Left lobe of liver (tissue), 2 donors: ENCODE results near the gene TMOD4. TPM values are rescaled to one million over a fixed set of nuclear protein-coding genes. Genes with fewer than 3 reads are reported as not detected.
A peak's percentile ranks its signal among the peaks of the same experiment; 100 is the strongest.

ENCODE experiments used
- ATAC-seq: fragments of 200-7000 bp; cut with Tn5 transposase; one replicate; pipeline ENCODE4 v1.9.1; 2020; ENCODE audit warnings: mild to moderate bottlenecking, moderate library complexity
- DNase-seq: peaks from one replicate; pipeline ENCODE4 v3.0.0-alpha.2; 2020; ENCODE audit warnings: low spot score
- total RNA-seq: library from RNA; stranded (reverse); gene quantifications from one replicate; pipeline ENCODE4 v1.2.1, GENCODE V29; 2021
- donor health status: DM: no; HTN: no; CAD: no; lungs with moderate emphysema.
- donor health status: DM: no; HTN: yes; CAD: no.

The TMOD4 gene
- total RNA-seq, 1 donor from 2014 or later: 0.33 TPM

GRCh38 chr1:151176514-151177045, 799 bp upstream of the TMOD4 start:
- DNase-seq: no peak

GRCh38 chr1:151175041-151175741, 590 bp downstream of the TMOD4 start:
- no peak for ATAC-seq

More at GRCh38 chr1:151176514-151177045, 799 bp upstream of the TMOD4 start:
- no peak for ATAC-seq

GRCh38 chr1:151171190-151171589, 4.6 kb downstream of the TMOD4 start:
- no peak for DNase-seq

More at GRCh38 chr1:151175041-151175741, 590 bp downstream of the TMOD4 start:
- DNase-seq: no peak

GRCh38 chr1:151167116-151167515, 8.7 kb downstream of the TMOD4 start:
- ATAC-seq (no peak), DNase-seq (no peak)

More at GRCh38 chr1:151171190-151171589, 4.6 kb downstream of the TMOD4 start:
- ATAC-seq: no peak

- ATAC-seq (no peak), DNase-seq (no peak)
Measured at GRCh38 chr1:151166505-151166956, 9.2 kb downstream of the TMOD4 start.

GRCh38 chr1:151165738-151166504, 9.9 kb downstream of the TMOD4 start, which contains the start of the genes LYSMD1 and SCNM1:
Gene LYSMD1 (minus strand): TSS chr1:151165902. CDS start chr1:151165258, 644 bp downstream.
Gene SCNM1 (plus strand): TSS chr1:151166144. CDS start chr1:151166153, 9 bp downstream.
- ATAC-seq (peak; percentile 92), DNase-seq (peak; percentile 99)

- ATAC-seq: peak; percentile 54
- peak; percentile 63 for DNase-seq
Measured at GRCh38 chr1:151165281-151165737, 10.5 kb downstream of the TMOD4 start.

GRCh38 chr1:151164732-151165280, 11.0 kb downstream of the TMOD4 start:
- DNase-seq (no peak), ATAC-seq (peak; percentile 66)

GRCh38 chr1:151159373-151159772, 16.4 kb downstream of the TMOD4 start:
- DNase-seq (no peak), ATAC-seq (no peak)

- ATAC-seq: no peak
- no peak for DNase-seq
Measured at GRCh38 chr1:151158751-151159251, 17.0 kb downstream of the TMOD4 start.

- no peak for DNase-seq
- ATAC-seq: no peak
Measured at GRCh38 chr1:151158326-151158725, 17.5 kb downstream of the TMOD4 start.

GRCh38 chr1:151157067-151157531, 18.7 kb downstream of the TMOD4 start:
- DNase-seq (no peak), ATAC-seq (peak; percentile 10)

- DNase-seq: no peak
- peak; percentile 71 for ATAC-seq
Measured at GRCh38 chr1:151156515-151156819, 19.3 kb downstream of the TMOD4 start, which contains the start of gene TNFAIP8L2. Gene TNFAIP8L2 (plus strand): TSS chr1:151156649. CDS start chr1:151158698, 2,049 bp downstream.

- ATAC-seq: peak; percentile 47
- no peak for DNase-seq
Measured at GRCh38 chr1:151147665-151148064, 28.1 kb downstream of the TMOD4 start.

- DNase-seq (no peak), ATAC-seq (peak; percentile 63)
Measured at GRCh38 chr1:151147132-151147503, 28.7 kb downstream of the TMOD4 start.

- peak; percentile 96 for ATAC-seq
- DNase-seq: peak; percentile 98
Measured at GRCh38 chr1:151146412-151147131, 29.2 kb downstream of the TMOD4 start, which contains the start of gene SEMA6C. Gene SEMA6C (minus strand): TSS chr1:151146631. CDS start chr1:151142621, 4,010 bp downstream.

- no peak for DNase-seq
- ATAC-seq: no peak
Measured at GRCh38 chr1:151146072-151146411, 29.7 kb downstream of the TMOD4 start.

- DNase-seq (no peak), ATAC-seq (no peak)
Measured at GRCh38 chr1:151145304-151146071, 30.3 kb downstream of the TMOD4 start.
